ENCODE data around the gene PTPRR.

The PTPRR gene

GRCh38 chr12:70920251-70920851 is at the start of gene PTPRR:
PTPRR (minus strand) TSS chr12:70920738; CDS start chr12:70920390, 348 bp downstream.
- DNase-seq: no peak

GRCh38 chr12:70966996-70967790 is 46.7 kb upstream of the PTPRR start:
- DNase-seq: no peak

- no peak for DNase-seq
These were observed 45.5 kb upstream of the PTPRR start for GRCh38 chr12:70966046-70966445.

GRCh38 chr12:70964867-70965510 is 44.5 kb upstream of the PTPRR start:
- DNase-seq: no peak

DNA sequence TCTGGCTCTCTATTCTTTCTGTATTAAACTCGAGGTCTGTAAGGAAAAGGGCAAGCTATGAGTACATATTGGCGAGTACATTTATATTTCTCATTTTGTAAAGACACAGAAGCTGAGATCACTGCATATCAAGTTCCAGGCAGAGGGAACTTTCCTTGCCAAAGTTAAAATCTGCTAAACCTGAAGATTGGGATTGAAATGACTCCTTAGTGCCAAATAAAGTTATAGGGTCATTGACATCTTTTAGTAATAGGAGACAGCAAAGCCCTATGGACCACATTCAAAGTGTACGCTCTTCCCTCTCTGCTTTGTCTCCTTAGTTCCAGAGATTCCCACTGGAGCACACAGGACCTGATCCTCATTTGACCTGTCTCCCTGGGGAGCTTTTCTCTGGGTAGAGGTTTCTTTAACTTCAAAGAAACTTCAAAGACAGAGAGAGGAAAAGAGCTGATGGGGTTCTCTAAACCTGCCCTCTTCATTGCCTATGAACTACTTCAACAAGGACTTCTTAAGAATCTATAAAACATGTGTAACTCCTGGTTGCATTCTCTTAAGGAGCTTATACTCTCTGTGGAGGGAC is 42.6 kb upstream of the PTPRR start:
- DNase-seq: no peak

DNA sequence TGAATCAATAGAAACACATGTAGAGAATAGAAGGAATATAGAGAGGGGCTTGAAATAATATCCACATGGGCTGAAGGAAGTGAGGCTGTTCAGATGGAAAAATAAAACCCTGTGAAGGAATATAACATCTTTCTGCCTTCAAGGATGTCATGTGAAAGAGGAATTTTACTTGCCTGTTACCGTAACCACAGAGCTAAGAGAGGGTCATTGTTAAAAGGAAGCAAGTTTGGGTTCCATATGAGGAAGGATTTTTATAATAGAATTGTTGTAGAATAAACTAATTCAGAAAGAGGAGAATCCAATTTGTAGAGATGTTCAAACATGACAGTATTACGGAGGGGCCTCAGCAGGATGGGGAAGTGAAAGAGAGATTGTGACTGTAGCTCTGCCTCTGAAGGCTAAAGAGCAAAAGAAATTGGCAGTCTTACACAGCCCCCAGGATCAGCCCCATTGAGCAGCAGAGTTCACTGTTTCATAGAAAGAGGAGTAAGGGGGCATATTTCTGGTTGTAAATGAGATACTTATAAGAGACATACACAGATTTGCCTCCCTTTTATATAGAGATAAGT is 41.8 kb upstream of the PTPRR start:
- DNase-seq: no peak

DNA sequence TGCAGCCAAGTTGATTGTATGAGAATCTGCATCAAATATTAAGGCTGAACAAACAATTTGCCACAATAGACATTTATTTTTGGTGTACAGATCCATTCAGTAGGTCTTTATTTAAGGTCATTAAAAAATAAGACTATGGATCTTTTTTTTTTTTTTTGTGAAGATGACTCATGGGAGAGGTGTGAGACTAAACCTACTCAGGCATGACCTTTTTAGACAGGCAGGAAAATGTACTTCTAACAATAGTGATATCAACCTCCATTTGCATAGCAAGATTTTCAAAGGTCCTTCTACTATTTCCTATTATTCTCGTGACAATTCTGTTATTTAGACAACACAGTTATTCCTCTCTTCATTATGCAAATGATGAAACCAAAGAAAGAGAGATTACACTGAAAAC is 39.9 kb upstream of the PTPRR start:
- no peak for DNase-seq

DNA sequence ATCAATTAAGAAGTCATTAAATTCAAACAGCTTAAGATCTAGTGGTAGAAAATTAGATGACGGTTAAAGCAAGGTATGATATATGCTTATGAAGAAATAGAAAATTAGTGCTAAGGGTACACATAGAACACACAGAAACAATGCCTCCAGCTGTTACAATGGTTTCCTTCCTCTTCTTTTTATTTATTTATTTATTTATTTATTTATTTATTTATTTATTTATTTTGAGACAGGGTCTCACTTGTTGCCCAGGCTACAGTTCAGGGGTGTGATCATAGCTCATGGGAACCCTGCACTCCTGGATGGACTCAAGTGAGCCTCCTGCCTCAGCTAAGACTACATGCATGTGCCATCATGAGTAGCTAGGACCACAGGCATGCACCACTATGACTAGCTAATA is 34.9 kb upstream of the PTPRR start:
- DNase-seq: no peak

DNA sequence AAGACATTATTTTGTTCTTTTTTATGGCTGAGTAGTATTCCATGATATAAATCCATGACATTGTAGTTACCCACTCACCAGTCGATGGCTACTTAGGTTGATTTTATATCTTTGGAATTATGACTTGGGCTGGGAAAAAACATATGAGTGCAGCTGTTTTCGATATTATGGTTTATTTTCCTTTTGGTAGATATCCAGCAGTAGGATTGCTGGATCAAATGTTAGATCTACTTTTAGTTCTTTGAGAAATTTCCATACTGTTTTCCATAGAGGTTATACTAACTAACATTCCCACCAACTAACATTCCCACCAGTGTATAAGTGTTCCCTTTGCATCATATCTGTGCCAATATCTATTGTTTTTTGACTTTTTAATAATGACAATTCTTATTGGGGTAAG is 29.9 kb upstream of the PTPRR start:
- no peak for DNase-seq

GRCh38 chr12:70948976-70949336 is 28.4 kb upstream of the PTPRR start:
- DNase-seq: no peak

- DNase-seq: no peak
These were observed 27.9 kb upstream of the PTPRR start for GRCh38 chr12:70948236-70948975.

GRCh38 chr12:70936203-70936813 is 15.8 kb upstream of the PTPRR start:
- no peak for DNase-seq

DNA sequence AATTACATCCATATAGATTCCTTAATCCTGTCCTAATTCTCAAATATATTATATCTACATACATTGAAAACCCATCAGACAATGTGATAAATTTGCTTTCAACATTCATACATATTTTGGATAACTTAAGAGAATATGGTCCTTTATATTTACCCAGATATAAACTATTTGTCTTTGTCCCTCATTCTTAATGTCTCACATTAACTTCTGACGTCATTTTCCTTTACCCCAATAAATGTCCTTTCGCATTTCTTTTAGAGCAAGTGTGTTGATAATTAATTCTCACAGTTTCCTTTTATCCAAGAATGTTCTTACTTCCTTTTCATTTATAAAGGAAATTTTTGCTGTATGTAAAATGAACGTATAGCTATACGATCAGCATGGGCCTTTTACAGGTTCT is 12.6 kb upstream of the PTPRR start:
- no peak for DNase-seq

DNA sequence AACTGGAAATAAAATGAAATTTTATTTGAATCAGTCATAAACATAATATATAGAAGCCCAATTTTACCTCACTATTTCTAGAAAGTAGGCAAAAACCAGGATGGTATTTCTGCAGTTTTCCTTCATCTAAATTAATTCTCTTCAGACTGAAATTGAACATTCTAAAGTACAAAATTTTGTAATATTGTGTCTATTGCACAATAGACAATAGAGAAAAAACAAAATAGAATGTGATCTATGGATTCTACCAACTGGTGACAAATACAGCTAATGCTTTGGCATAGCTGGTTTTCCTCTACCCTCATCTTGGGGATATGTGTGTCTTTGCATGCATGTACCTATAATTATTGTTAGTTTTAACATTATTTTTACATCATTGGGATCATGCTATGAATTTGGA is 8.5 kb upstream of the PTPRR start:
- no peak for DNase-seq

GRCh38 chr12:70928071-70928470 is 7.5 kb upstream of the PTPRR start:
- DNase-seq: no peak

- DNase-seq: no peak
These were observed 6.8 kb upstream of the PTPRR start for GRCh38 chr12:70927356-70927755.

- DNase-seq: no peak
These were observed 5.0 kb upstream of the PTPRR start for GRCh38 chr12:70925539-70925938.

GRCh38 chr12:70920891-70921290 is 353 bp upstream of the PTPRR start:
- no peak for DNase-seq

DNA sequence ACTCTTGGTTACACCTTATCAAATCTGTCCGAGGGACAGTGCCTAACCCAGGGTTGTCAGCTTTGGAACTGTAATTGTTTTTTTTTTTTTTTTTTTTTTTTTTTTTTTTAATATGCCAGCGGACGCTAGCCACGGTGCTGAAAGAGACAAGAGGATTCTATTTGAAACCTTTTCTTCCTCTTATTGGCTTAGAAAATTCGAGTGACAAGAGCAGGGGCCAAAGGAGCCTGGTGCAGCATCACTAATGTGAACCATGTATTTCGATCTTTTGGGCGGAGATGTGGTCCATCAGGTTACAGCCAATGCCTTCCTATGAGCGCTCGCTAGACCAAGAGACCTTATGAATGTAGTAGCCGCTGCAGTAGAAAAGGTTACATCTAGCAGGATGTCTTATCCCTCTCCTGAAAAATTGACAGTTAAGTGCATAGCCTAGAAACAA is 922 bp downstream of the PTPRR start:
- no peak for DNase-seq

GRCh38 chr12:70919176-70919575 is 1.4 kb downstream of the PTPRR start:
- no peak for DNase-seq

- no peak for DNase-seq
These were observed 2.2 kb downstream of the PTPRR start for GRCh38 chr12:70918321-70918720.

GRCh38 chr12:70910666-70911065 is 9.9 kb downstream of the PTPRR start:
- DNase-seq: no peak
